HepG2 (cell line): ENCODE data around the gene CPNE1. TPM values are rescaled to one million over a fixed set of nuclear protein-coding genes. Genes with fewer than 3 reads are reported as not detected.

ENCODE experiments used
- HCFC1 ChIP-seq: fragments of 150-350 bp; IDR thresholded peaks from 2 replicates; pipeline ENCODE4 v1.6.1; 2014; ENCODE audit warnings: low read depth, low read length
- LCORL ChIP-seq, 2 experiments: fragments of 450-650 bp in 1 of 2; sonication (generic) in 1 of 2; formaldehyde crosslinking in 1 of 2; IDR thresholded peaks; 2 replicates each; pipeline versions ENCODE4 v1.5.0 to v1.6.1; 2017 to 2020; ENCODE audit warnings: antibody characterized with exemption in 1 of 2, missing genetic modification reagents in 1 of 2
- MIXL1 ChIP-seq: IDR thresholded peaks from 2 replicates; pipeline ENCODE4 v1.6.1; 2016
- MTA1 ChIP-seq: sonication (generic); formaldehyde crosslinking; IDR thresholded peaks from 2 replicates; pipeline ENCODE4 v1.4.0; 2020; ENCODE audit warnings: missing genetic modification reagents, mild to moderate bottlenecking, borderline replicate concordance
- NR2F6 ChIP-seq, 2 experiments: IDR thresholded peaks; 2 replicates each; pipeline ENCODE4 v1.6.1; 2016; ENCODE audit warnings: antibody characterized with exemption in 1 of 2, mild to moderate bottlenecking in 1 of 2
- PHF21A ChIP-seq: sonication (generic); formaldehyde crosslinking; IDR thresholded peaks from 2 replicates; pipeline ENCODE4 v1.5.0; 2020; ENCODE audit warnings: mild to moderate bottlenecking, missing genetic modification reagents
- POGZ ChIP-seq: sonication (generic); formaldehyde crosslinking; IDR thresholded peaks from 2 replicates; pipeline ENCODE4 v1.4.0; 2020; ENCODE audit warnings: mild to moderate bottlenecking, missing genetic modification reagents
- RFXAP ChIP-seq: sonication (generic); formaldehyde crosslinking; IDR thresholded peaks from 2 replicates; pipeline ENCODE4 v1.4.0; 2020; ENCODE audit warnings: missing genetic modification reagents, borderline replicate concordance
- ZBTB42 ChIP-seq: sonication (generic); formaldehyde crosslinking; IDR thresholded peaks from 2 replicates; pipeline ENCODE4 v1.5.0; 2020; ENCODE audit warnings: mild to moderate bottlenecking, missing genetic modification reagents
- ZKSCAN1 ChIP-seq: fragments of 150-350 bp; IDR thresholded peaks from 2 replicates; pipeline ENCODE4 v1.6.1; 2014; ENCODE audit warnings: low read length
- ZNF383 ChIP-seq: sonication (generic); formaldehyde crosslinking; IDR thresholded peaks from 2 replicates; pipeline ENCODE4 v1.4.0; 2020; ENCODE audit warnings: missing genetic modification reagents, mild to moderate bottlenecking, borderline replicate concordance
- ZNF562 ChIP-seq: sonication (generic); formaldehyde crosslinking; IDR thresholded peaks from 2 replicates; pipeline ENCODE4 v1.8.0; 2022; ENCODE audit warnings: missing genetic modification reagents, borderline replicate concordance
- ZNF724P ChIP-seq: sonication (generic); formaldehyde crosslinking; IDR thresholded peaks from 2 replicates; pipeline ENCODE4 v1.8.0; 2022; ENCODE audit warnings: missing genetic modification reagents, borderline replicate concordance
- ZNF766 ChIP-seq: sonication (generic); formaldehyde crosslinking; IDR thresholded peaks from 2 replicates; pipeline ENCODE4 v1.5.0; 2020; ENCODE audit warnings: missing genetic modification reagents, borderline replicate concordance
- ZNF772 ChIP-seq: sonication (generic); formaldehyde crosslinking; IDR thresholded peaks from 2 replicates; pipeline ENCODE4 v1.5.0; 2020; ENCODE audit warnings: mild to moderate bottlenecking, missing genetic modification reagents
- ZNF782 ChIP-seq: sonication (generic); formaldehyde crosslinking; IDR thresholded peaks from 2 replicates; pipeline ENCODE4 v1.4.0; 2020; ENCODE audit warnings: missing genetic modification reagents, mild to moderate bottlenecking, borderline replicate concordance
- polyA plus RNA-seq, 8 experiments: library from polyadenylated mRNA; depleted of rRNA in 3 of 8; stranded (reverse) in 7 of 8; unstranded in 1 of 8; fragments of >200 nt; fragmentation: Illumina TruSeq in 4 of 8; extraction: Trizol in 4 of 8; gene quantifications; 2 replicates each; pipeline versions ENCODE4 v1.2.1 to v1.2.3, GENCODE V29; 2011 to 2016; ENCODE audit warnings: low read depth in 4 of 8, missing spikeins in 1 of 8, mixed read lengths in 1 of 8; ENCODE audit not compliant: insufficient read depth in 1 of 8
- total RNA-seq, 5 experiments: library from RNA; depleted of rRNA; stranded (reverse); fragments of >200 nt; fragmentation: Illumina TruSeq; extraction: Trizol; gene quantifications; 2 replicates each; pipeline ENCODE4 v1.2.3, GENCODE V29; 2016; ENCODE audit warnings: low read depth in 1 of 5
- TF ChIP-seq, protein P1 (sequence below): sonication (generic); formaldehyde crosslinking; IDR thresholded peaks from 2 replicates; pipeline ENCODE4 v1.9.0; 2021; ENCODE audit warnings: missing genetic modification reagents, borderline replicate concordance
- TF ChIP-seq, protein P2 (sequence below): sonication (generic); formaldehyde crosslinking; conservative IDR thresholded peaks from 2 replicates; pipeline ENCODE4 v1.8.0; 2022; ENCODE audit warnings: missing genetic modification reagents
- TF ChIP-seq, protein P3 (sequence below): sonication (generic); formaldehyde crosslinking; IDR thresholded peaks from 2 replicates; pipeline ENCODE4 v1.5.0; 2020; ENCODE audit warnings: missing genetic modification reagents
- TF ChIP-seq, protein P4 (sequence below): IDR thresholded peaks from 2 replicates; pipeline ENCODE4 v1.6.1; 2016; ENCODE audit warnings: low read depth, missing genetic modification reagents, missing compliant biosample characterization

The CPNE1 gene
- total and polyA plus RNA-seq, 2 of the 13 experiments (the other 11 are each of a cell fraction or from before 2014, with no cell fraction given), result 408 to 431 TPM

- TF ChIP-seq, protein P1, sequence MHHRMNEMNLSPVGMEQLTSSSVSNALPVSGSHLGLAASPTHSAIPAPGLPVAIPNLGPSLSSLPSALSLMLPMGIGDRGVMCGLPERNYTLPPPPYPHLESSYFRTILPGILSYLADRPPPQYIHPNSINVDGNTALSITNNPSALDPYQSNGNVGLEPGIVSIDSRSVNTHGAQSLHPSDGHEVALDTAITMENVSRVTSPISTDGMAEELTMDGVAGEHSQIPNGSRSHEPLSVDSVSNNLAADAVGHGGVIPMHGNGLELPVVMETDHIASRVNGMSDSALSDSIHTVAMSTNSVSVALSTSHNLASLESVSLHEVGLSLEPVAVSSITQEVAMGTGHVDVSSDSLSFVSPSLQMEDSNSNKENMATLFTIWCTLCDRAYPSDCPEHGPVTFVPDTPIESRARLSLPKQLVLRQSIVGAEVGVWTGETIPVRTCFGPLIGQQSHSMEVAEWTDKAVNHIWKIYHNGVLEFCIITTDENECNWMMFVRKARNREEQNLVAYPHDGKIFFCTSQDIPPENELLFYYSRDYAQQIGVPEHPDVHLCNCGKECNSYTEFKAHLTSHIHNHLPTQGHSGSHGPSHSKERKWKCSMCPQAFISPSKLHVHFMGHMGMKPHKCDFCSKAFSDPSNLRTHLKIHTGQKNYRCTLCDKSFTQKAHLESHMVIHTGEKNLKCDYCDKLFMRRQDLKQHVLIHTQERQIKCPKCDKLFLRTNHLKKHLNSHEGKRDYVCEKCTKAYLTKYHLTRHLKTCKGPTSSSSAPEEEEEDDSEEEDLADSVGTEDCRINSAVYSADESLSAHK (CRISPR knock-in tag), result no peak
- no peak for TF ChIP-seq MTA1 (CRISPR knock-in tag)
- no peak for TF ChIP-seq MIXL1 (CRISPR knock-in tag)
- no peak for TF ChIP-seq ZBTB42 (CRISPR knock-in tag)
- peak; percentile 52 for TF ChIP-seq POGZ (CRISPR knock-in tag)
- TF ChIP-seq ZNF782 (CRISPR knock-in tag), result no peak
- 0 out of 2 replicates have a peak, but pooled peaks have one; percentile 27 for TF ChIP-seq HCFC1
- TF ChIP-seq, protein P2, sequence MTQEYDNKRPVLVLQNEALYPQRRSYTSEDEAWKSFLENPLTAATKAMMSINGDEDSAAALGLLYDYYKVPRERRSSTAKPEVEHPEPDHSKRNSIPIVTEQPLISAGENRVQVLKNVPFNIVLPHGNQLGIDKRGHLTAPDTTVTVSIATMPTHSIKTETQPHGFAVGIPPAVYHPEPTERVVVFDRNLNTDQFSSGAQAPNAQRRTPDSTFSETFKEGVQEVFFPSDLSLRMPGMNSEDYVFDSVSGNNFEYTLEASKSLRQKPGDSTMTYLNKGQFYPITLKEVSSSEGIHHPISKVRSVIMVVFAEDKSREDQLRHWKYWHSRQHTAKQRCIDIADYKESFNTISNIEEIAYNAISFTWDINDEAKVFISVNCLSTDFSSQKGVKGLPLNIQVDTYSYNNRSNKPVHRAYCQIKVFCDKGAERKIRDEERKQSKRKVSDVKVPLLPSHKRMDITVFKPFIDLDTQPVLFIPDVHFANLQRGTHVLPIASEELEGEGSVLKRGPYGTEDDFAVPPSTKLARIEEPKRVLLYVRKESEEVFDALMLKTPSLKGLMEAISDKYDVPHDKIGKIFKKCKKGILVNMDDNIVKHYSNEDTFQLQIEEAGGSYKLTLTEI (CRISPR knock-in tag), result no peak
- TF ChIP-seq ZKSCAN1, result no peak
- TF ChIP-seq, protein P3, sequence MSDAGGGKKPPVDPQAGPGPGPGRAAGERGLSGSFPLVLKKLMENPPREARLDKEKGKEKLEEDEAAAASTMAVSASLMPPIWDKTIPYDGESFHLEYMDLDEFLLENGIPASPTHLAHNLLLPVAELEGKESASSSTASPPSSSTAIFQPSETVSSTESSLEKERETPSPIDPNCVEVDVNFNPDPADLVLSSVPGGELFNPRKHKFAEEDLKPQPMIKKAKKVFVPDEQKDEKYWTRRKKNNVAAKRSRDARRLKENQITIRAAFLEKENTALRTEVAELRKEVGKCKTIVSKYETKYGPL, result no peak
- TF ChIP-seq LCORL (IDR thresholded peaks at IDR 0.05), result no peak
- TF ChIP-seq LCORL (CRISPR knock-in tag; IDR thresholded peaks at IDR 0.05), result peak; percentile 63; the same call in 1 of the 2 replicates
- peak; percentile 76; the same call in 1 of the 2 replicates for TF ChIP-seq PHF21A (CRISPR knock-in tag)
- TF ChIP-seq NR2F6 (IDR thresholded peaks at IDR 0.05), result peak; percentile 35
- no peak for TF ChIP-seq NR2F6 (CRISPR knock-in tag; IDR thresholded peaks at IDR 0.05)
- no peak for TF ChIP-seq ZNF766
- TF ChIP-seq ZNF772, result no peak
- TF ChIP-seq ZNF724P (CRISPR knock-in tag), result no peak
- TF ChIP-seq, protein P4, sequence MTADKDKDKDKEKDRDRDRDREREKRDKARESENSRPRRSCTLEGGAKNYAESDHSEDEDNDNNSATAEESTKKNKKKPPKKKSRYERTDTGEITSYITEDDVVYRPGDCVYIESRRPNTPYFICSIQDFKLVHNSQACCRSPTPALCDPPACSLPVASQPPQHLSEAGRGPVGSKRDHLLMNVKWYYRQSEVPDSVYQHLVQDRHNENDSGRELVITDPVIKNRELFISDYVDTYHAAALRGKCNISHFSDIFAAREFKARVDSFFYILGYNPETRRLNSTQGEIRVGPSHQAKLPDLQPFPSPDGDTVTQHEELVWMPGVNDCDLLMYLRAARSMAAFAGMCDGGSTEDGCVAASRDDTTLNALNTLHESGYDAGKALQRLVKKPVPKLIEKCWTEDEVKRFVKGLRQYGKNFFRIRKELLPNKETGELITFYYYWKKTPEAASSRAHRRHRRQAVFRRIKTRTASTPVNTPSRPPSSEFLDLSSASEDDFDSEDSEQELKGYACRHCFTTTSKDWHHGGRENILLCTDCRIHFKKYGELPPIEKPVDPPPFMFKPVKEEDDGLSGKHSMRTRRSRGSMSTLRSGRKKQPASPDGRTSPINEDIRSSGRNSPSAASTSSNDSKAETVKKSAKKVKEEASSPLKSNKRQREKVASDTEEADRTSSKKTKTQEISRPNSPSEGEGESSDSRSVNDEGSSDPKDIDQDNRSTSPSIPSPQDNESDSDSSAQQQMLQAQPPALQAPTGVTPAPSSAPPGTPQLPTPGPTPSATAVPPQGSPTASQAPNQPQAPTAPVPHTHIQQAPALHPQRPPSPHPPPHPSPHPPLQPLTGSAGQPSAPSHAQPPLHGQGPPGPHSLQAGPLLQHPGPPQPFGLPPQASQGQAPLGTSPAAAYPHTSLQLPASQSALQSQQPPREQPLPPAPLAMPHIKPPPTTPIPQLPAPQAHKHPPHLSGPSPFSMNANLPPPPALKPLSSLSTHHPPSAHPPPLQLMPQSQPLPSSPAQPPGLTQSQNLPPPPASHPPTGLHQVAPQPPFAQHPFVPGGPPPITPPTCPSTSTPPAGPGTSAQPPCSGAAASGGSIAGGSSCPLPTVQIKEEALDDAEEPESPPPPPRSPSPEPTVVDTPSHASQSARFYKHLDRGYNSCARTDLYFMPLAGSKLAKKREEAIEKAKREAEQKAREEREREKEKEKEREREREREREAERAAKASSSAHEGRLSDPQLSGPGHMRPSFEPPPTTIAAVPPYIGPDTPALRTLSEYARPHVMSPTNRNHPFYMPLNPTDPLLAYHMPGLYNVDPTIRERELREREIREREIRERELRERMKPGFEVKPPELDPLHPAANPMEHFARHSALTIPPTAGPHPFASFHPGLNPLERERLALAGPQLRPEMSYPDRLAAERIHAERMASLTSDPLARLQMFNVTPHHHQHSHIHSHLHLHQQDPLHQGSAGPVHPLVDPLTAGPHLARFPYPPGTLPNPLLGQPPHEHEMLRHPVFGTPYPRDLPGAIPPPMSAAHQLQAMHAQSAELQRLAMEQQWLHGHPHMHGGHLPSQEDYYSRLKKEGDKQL (CRISPR knock-in tag), result no peak
- no peak for TF ChIP-seq ZNF383 (CRISPR knock-in tag)
- no peak; the same call in 1 of the 2 replicates for TF ChIP-seq RFXAP
- TF ChIP-seq ZNF562 (CRISPR knock-in tag), result no peak
These were observed 33.1 kb upstream of the CPNE1 start (continued) for GRCh38 chr20:35697696-35698297.
